Activated CD4-positive, CD25-positive, alpha-beta regulatory T cell treated with anti-CD3 and anti-CD28 coated beads, Interleukin-2, amount 50 U/mL, for 24 hours (primary cell): ENCODE data around the gene PCP4.
"Not testable (repeated sequence)": the region's sequence is repeated elsewhere in the genome, so short reads cannot be mapped to it uniquely, and the experiment has no call there.

Experiments
- ATAC-seq, 2 donors: fragments of 150-1000 bp; cut with Tn5 transposase; one replicate each; pipeline ENCODE4 v1.10.0; 2021; ENCODE audit warnings: mild to moderate bottlenecking in 1 of 2, moderate library complexity in 1 of 2

PCP4 gene

GRCh38 chr21:39869141-39869818, 2.0 kb downstream of the PCP4 start:
- ATAC-seq: no peak

GRCh38 chr21:39873687-39874086, 6.4 kb downstream of the PCP4 start:
- ATAC-seq: no peak

- no peak for ATAC-seq
Measured at GRCh38 chr21:39874206-39874605, 7.0 kb downstream of the PCP4 start.

GRCh38 chr21:39874759-39875158, 7.5 kb downstream of the PCP4 start:
- ATAC-seq: no peak

- no peak for ATAC-seq
Measured at GRCh38 chr21:39881661-39882060, 14.4 kb downstream of the PCP4 start.

- no peak for ATAC-seq
Measured at GRCh38 chr21:39882151-39882838, 15.1 kb downstream of the PCP4 start.

GRCh38 chr21:39882839-39883195, 15.6 kb downstream of the PCP4 start:
- ATAC-seq: no peak

GRCh38 chr21:39885119-39885848, 18.0 kb downstream of the PCP4 start:
- ATAC-seq: peak in 1 of 2 donors; percentile 7

- ATAC-seq: no peak
Measured at GRCh38 chr21:39888848-39889247, 21.6 kb downstream of the PCP4 start.

GRCh38 chr21:39891111-39891510, 23.9 kb downstream of the PCP4 start:
- ATAC-seq: no peak

GRCh38 chr21:39891863-39892262, 24.6 kb downstream of the PCP4 start:
- ATAC-seq: not testable (repeated sequence)

- no peak for ATAC-seq
Measured at GRCh38 chr21:39900491-39900890, 33.3 kb downstream of the PCP4 start.

GRCh38 chr21:39900911-39901310, 33.7 kb downstream of the PCP4 start:
- ATAC-seq: no peak

- no peak for ATAC-seq
Measured at GRCh38 chr21:39902986-39903385, 35.7 kb downstream of the PCP4 start.

- ATAC-seq: no peak
Measured at GRCh38 chr21:39904457-39904856, 37.2 kb downstream of the PCP4 start.

GRCh38 chr21:39908265-39908923, 41.2 kb downstream of the PCP4 start:
- no peak for ATAC-seq

- ATAC-seq: no peak
Measured at GRCh38 chr21:39911286-39912199, 44.3 kb downstream of the PCP4 start.

GRCh38 chr21:39913706-39914305, 46.6 kb downstream of the PCP4 start:
- no peak for ATAC-seq

GRCh38 chr21:39915881-39916280, 48.6 kb downstream of the PCP4 start:
- ATAC-seq: no peak

GRCh38 chr21:39918558-39918957, 51.3 kb downstream of the PCP4 start:
- ATAC-seq: no peak

GRCh38 chr21:39923476-39923875, 56.2 kb downstream of the PCP4 start:
- ATAC-seq: no peak
